HepG2 (cell line): Measurements from ENCODE around the gene SUSD3. TPM values are rescaled to one million over a fixed set of nuclear protein-coding genes. Genes with fewer than 3 reads are reported as not detected.

Experiments
- CBX1 ChIP-seq: IDR thresholded peaks from one replicate; pipeline ENCODE4 v1.6.1; 2016; ENCODE audit warnings: antibody characterized with exemption, low read depth
- ELF3 ChIP-seq: IDR thresholded peaks from 2 replicates; pipeline ENCODE4 v1.6.1; 2016; ENCODE audit warnings: missing genetic modification reagents, missing compliant biosample characterization
- FOXO1 ChIP-seq: sonication (generic); formaldehyde crosslinking; IDR thresholded peaks from 2 replicates; pipeline ENCODE4 v1.4.0; 2020; ENCODE audit warnings: missing genetic modification reagents
- GATAD2A ChIP-seq: IDR thresholded peaks from 2 replicates; pipeline ENCODE4 v1.6.1; 2016
- IRF2 ChIP-seq: IDR thresholded peaks from 2 replicates; pipeline ENCODE4 v1.6.1; 2018; ENCODE audit warnings: missing genetic modification reagents, missing compliant biosample characterization
- MTF2 ChIP-seq: sonication (generic); formaldehyde crosslinking; IDR thresholded peaks from 2 replicates; pipeline ENCODE4 v1.5.0; 2020; ENCODE audit warnings: missing genetic modification reagents, borderline replicate concordance
- ZBTB42 ChIP-seq: sonication (generic); formaldehyde crosslinking; IDR thresholded peaks from 2 replicates; pipeline ENCODE4 v1.5.0; 2020; ENCODE audit warnings: mild to moderate bottlenecking, missing genetic modification reagents
- ZKSCAN5 ChIP-seq: sonication (generic); formaldehyde crosslinking; IDR thresholded peaks from 2 replicates; pipeline ENCODE4 v1.5.1; 2020; ENCODE audit warnings: mild to moderate bottlenecking, missing genetic modification reagents
- ZNF280D ChIP-seq: sonication (generic); formaldehyde crosslinking; IDR thresholded peaks from 2 replicates; pipeline ENCODE4 v1.5.1; 2020; ENCODE audit warnings: mild to moderate bottlenecking, missing genetic modification reagents
- ZNF446 ChIP-seq: sonication (generic); formaldehyde crosslinking; IDR thresholded peaks from 2 replicates; pipeline ENCODE4 v1.5.0; 2020; ENCODE audit warnings: mild to moderate bottlenecking, missing genetic modification reagents
- ZNF513 ChIP-seq: sonication (generic); formaldehyde crosslinking; conservative IDR thresholded peaks from 2 replicates; pipeline ENCODE4 v1.5.0; 2020; ENCODE audit warnings: missing genetic modification reagents
- ZNF556 ChIP-seq: sonication (generic); formaldehyde crosslinking; IDR thresholded peaks from 2 replicates; pipeline ENCODE4 v1.4.0; 2020; ENCODE audit warnings: mild to moderate bottlenecking, missing genetic modification reagents, borderline replicate concordance
- ZNF609 ChIP-seq: sonication (generic); formaldehyde crosslinking; IDR thresholded peaks from 2 replicates; pipeline ENCODE4 v1.4.0; 2020; ENCODE audit warnings: mild to moderate bottlenecking, missing genetic modification reagents, borderline replicate concordance
- ZNF691 ChIP-seq: sonication (generic); formaldehyde crosslinking; IDR thresholded peaks from 2 replicates; pipeline ENCODE4 v1.4.0; 2020; ENCODE audit warnings: missing genetic modification reagents, low read depth, mild to moderate bottlenecking, borderline replicate concordance
- ZXDC ChIP-seq: sonication (generic); formaldehyde crosslinking; IDR thresholded peaks from 2 replicates; pipeline ENCODE4 v1.5.0; 2020; ENCODE audit warnings: mild to moderate bottlenecking, missing genetic modification reagents
- polyA plus RNA-seq, 8 experiments: library from polyadenylated mRNA; depleted of rRNA in 3 of 8; stranded (reverse) in 7 of 8; unstranded in 1 of 8; fragments of >200 nt; fragmentation: Illumina TruSeq in 4 of 8; extraction: Trizol in 4 of 8; gene quantifications; 2 replicates each; pipeline versions ENCODE4 v1.2.1 to v1.2.3, GENCODE V29; 2011 to 2016; ENCODE audit warnings: low read depth in 4 of 8, missing spikeins in 1 of 8, mixed read lengths in 1 of 8; ENCODE audit not compliant: insufficient read depth in 1 of 8
- total RNA-seq, 5 experiments: library from RNA; depleted of rRNA; stranded (reverse); fragments of >200 nt; fragmentation: Illumina TruSeq; extraction: Trizol; gene quantifications; 2 replicates each; pipeline ENCODE4 v1.2.3, GENCODE V29; 2016; ENCODE audit warnings: low read depth in 1 of 5

Gene SUSD3
- total and polyA plus RNA-seq, 2 of the 13 experiments (the other 11 are each of a cell fraction or from before 2014, with no cell fraction given) = 7.0 to 9.1 TPM

- TF ChIP-seq ZNF609 (peak; percentile 44), ZBTB42 (CRISPR knock-in tag) (0 out of 2 replicates have a peak, but pooled peaks have one; percentile 48), ZNF691 (CRISPR knock-in tag) (0 out of 2 replicates have a peak, but pooled peaks have one; percentile 61), ZNF556 (no peak), ZKSCAN5 (CRISPR knock-in tag) (no peak), ZXDC (CRISPR knock-in tag) (no peak), GATAD2A (peak; percentile 71), ZNF513 (CRISPR knock-in tag) (no peak), IRF2 (CRISPR knock-in tag) (peak; percentile 28; the same call in 1 of the 2 replicates), MTF2 (CRISPR knock-in tag) (no peak), ZNF280D (CRISPR knock-in tag) (0 out of 2 replicates have a peak, but pooled peaks have one; percentile 56), ZNF446 (CRISPR knock-in tag) (no peak), FOXO1 (CRISPR knock-in tag) (no peak), ELF3 (CRISPR knock-in tag) (peak; percentile 61; the same call in 1 of the 2 replicates), CBX1 (no peak)
Measured at GRCh38 chr9:93061791-93062763, 3.6 kb downstream of the SUSD3 start (continued).
